Right lobe of liver (tissue), 6 donors: ENCODE measurements around the gene MYO3B. TPM values are rescaled to one million over a fixed set of nuclear protein-coding genes. Genes with fewer than 3 reads are reported as not detected.

Experiments
- ATAC-seq, 4 donors: fragments of 200-7000 bp; cut with Tn5 transposase; one replicate each; pipeline ENCODE4 v1.9.1; 2020; ENCODE audit warnings: mild to moderate bottlenecking in 4 of 4, moderate library complexity in 4 of 4
- DNase-seq, 3 donors: peaks; one replicate each; pipeline ENCODE4 v3.0.0-alpha.2; 2020
- H3K27ac ChIP-seq, 3 donors: fragments of 200-600 bp; one replicate each; pipeline ENCODE4 v1.8.0; 2022
- H3K27me3 ChIP-seq, 2 donors: fragments of 200-600 bp; one replicate each; pipeline ENCODE4 v1.8.0; 2022
- H3K36me3 ChIP-seq, 4 donors: fragments of 200-600 bp; sonication (generic) in 1 of 4; one replicate each; pipeline versions ENCODE4 v1.5.1 to v1.8.0; 2017 to 2022; ENCODE audit warnings: control low read depth in 1 of 4
- H3K4me1 ChIP-seq, 4 donors: fragments of 200-600 bp; sonication (generic) in 1 of 4; one replicate each; pipeline versions ENCODE4 v1.5.1 to v1.8.0; 2017 to 2022; ENCODE audit warnings: control low read depth in 1 of 4
- H3K4me3 ChIP-seq, 3 donors: fragments of 200-600 bp; one replicate each; pipeline ENCODE4 v1.8.0; 2022
- H3K9me3 ChIP-seq, 4 donors: fragments of 200-600 bp; sonication (generic) in 1 of 4; one replicate each; pipeline versions ENCODE4 v1.5.1 to v1.8.0; 2017 to 2022; ENCODE audit warnings: control low read depth in 1 of 4
- CTCF ChIP-seq, 4 donors: fragments of 200-600 bp in 3 of 4; fragments of 450-650 bp in 1 of 4; IDR thresholded peaks; one replicate each; pipeline versions ENCODE4 v1.5.1 to v1.8.0; 2016 to 2022; ENCODE audit warnings: antibody characterized with exemption in 4 of 4, mild to moderate bottlenecking in 2 of 4
- POLR2A ChIP-seq: fragments of 450-650 bp; IDR thresholded peaks from one replicate; pipeline ENCODE4 v1.6.1; 2017; ENCODE audit warnings: antibody characterized with exemption, mild to moderate bottlenecking
- WGBS: methylation state at CpG from one replicate; pipeline ENCODE4 v1.1.6; 2018; ENCODE audit warnings: low coverage, low lambda C conversion rate; ENCODE audit not compliant: insufficient coverage; ENCODE audit errors: missing lambda C conversion rate; 5-methylcytosine and 5-hydroxymethylcytosine counted together
- intact Hi-C, 2 donors: fragments of 100-400 bp; cut with DNase I; formaldehyde crosslinking; loops; one replicate each; pipeline versions ENCODE4 v1.11.2 to v1.14.1; 2022
- total RNA-seq, 6 experiments: library from RNA; depleted of rRNA in 2 of 6; stranded (reverse); fragments of >200 nt in 2 of 6; fragmentation: NEBNext Ultra II Directional in 3 of 6; extraction: Animal tissue kit (Norgen Biotek cat#: 25700) in 3 of 6; gene quantifications; one replicate each; pipeline versions ENCODE4 v1.1.0 to v1.2.4, GENCODE V29; 2016 to 2023
- donor health status: DM: no; HTN: yes; CAD: no.
- donor health status: DM: no; HTN: no; CAD: no.
- donor health status: DM: no; HTN: no; CAD: no.
- donor health status: DM: no; HTN: yes; CAD: no.
- donor health status: DM: no; HTN: yes; CAD: no.

MYO3B gene
- total RNA-seq, 6 experiments from 2014 or later = 0.18 to 0.25 TPM; not detected in 4

- intact Hi-C loops = no loop called here
- Histone ChIP-seq H3K27ac (no peak overlapping the region), H3K36me3 (no peaks in the 10 kb centered on the region), H3K4me1 (no peaks in the 10 kb centered on the region), H3K4me3 (no peak overlapping the region), H3K27me3 (peaks cover 0 to 19% of the 10 kb centered on the region in 2 donors), H3K9me3 (no peaks in the 10 kb centered on the region)
- ATAC-seq = no peak
- TF ChIP-seq POLR2A (no peak), CTCF (IDR thresholded peaks at IDR 0.05) (no peak)
- no peak for DNase-seq
- 85% methylated on average over 3 of the region's 3 CpGs for WGBS
Measured at GRCh38 chr2:170362313-170362870, 184.4 kb downstream of the MYO3B start.

GRCh38 chr2:170362871-170363631 is 185.1 kb downstream of the MYO3B start:
- H3K4me1 ChIP-seq = no peaks in the 10 kb centered on the region
- DNase-seq (no peak), ATAC-seq (no peak)
- 60% methylated on average over 5 of the region's 6 CpGs for WGBS
- no peak overlapping the region for H3K27ac ChIP-seq
- H3K27me3 ChIP-seq = peaks cover 0 to 19% of the 10 kb centered on the region in 2 donors
- H3K9me3 ChIP-seq = no peaks in the 10 kb centered on the region
- H3K36me3 ChIP-seq = no peaks in the 10 kb centered on the region
- intact Hi-C loops = no loop called here
- H3K4me3 ChIP-seq = no peak overlapping the region
- TF ChIP-seq POLR2A = no peak
- TF ChIP-seq CTCF (IDR thresholded peaks at IDR 0.05) = no peak

- Histone ChIP-seq H3K27me3 (peaks cover 0 to 28% of the 10 kb centered on the region in 2 donors), H3K4me3 (no peak overlapping the region), H3K27ac (no peak overlapping the region), H3K4me1 (no peaks in the 10 kb centered on the region), H3K9me3 (no peaks in the 10 kb centered on the region), H3K36me3 (no peaks in the 10 kb centered on the region)
- no peak for DNase-seq
- TF ChIP-seq POLR2A = no peak
- 70% methylated on average over 6 of the region's 6 CpGs for WGBS
- ATAC-seq = no peak
- intact Hi-C loops = no loop called here
Measured at GRCh38 chr2:170365003-170365402, 187.1 kb downstream of the MYO3B start.

GRCh38 chr2:170365686-170366085 is 187.7 kb downstream of the MYO3B start:
- intact Hi-C loops = no loop called here
- H3K4me1 ChIP-seq = no peaks in the 10 kb centered on the region
- H3K27ac ChIP-seq = no peak overlapping the region
- ATAC-seq = no peak
- no peak for DNase-seq
- H3K9me3 ChIP-seq = no peaks in the 10 kb centered on the region
- WGBS = 74% methylated on average over 3 of the region's 3 CpGs
- no peak overlapping the region for H3K4me3 ChIP-seq
- no peaks in the 10 kb centered on the region for H3K36me3 ChIP-seq
- peaks cover 0 to 28% of the 10 kb centered on the region in 2 donors for H3K27me3 ChIP-seq
- TF ChIP-seq POLR2A = no peak
- TF ChIP-seq CTCF (IDR thresholded peaks at IDR 0.05) = no peak

GRCh38 chr2:170368370-170368769 is 190.4 kb downstream of the MYO3B start:
- no peak overlapping the region for H3K4me3 ChIP-seq
- H3K36me3 ChIP-seq = no peaks in the 10 kb centered on the region
- ATAC-seq (no peak), DNase-seq (no peak)
- H3K27me3 ChIP-seq = peaks cover 0 to 25% of the 10 kb centered on the region in 2 donors
- no peaks in the 10 kb centered on the region for H3K4me1 ChIP-seq
- intact Hi-C loops = no loop called here
- WGBS = 46% methylated on average over 5 of the region's 5 CpGs
- no peaks in the 10 kb centered on the region for H3K9me3 ChIP-seq
- TF ChIP-seq CTCF (IDR thresholded peaks at IDR 0.05) (no peak), POLR2A (no peak)
- H3K27ac ChIP-seq = no peak overlapping the region
